Thymus (tissue), 11 donors: ENCODE measurements around the gene JMY. TPM values are rescaled to one million over a fixed set of nuclear protein-coding genes. Genes with fewer than 3 reads are reported as not detected.
"Not testable (repeated sequence)": the region's sequence is repeated elsewhere in the genome, so short reads cannot be mapped to it uniquely, and the experiment has no call there.

Source experiments
- DNase-seq, 9 donors: peaks; one replicate each; pipeline ENCODE4 v3.0.0-alpha.2; 2013; ENCODE audit warnings: low spot score in 9 of 9, low read depth in 6 of 9, missing footprints in 1 of 9
- H3K27ac ChIP-seq, 2 donors: one replicate each; pipeline ENCODE4 v1.5.1; 2013; ENCODE audit warnings: control low read depth in 1 of 2, low read depth in 1 of 2, low read length in 1 of 2, mild to moderate bottlenecking in 1 of 2, moderate library complexity in 1 of 2
- H3K27me3 ChIP-seq, 2 donors: one replicate each; pipeline ENCODE4 v1.5.1; 2013; ENCODE audit warnings: low read length in 1 of 2; ENCODE audit not compliant: control insufficient read depth in 2 of 2, insufficient read depth in 1 of 2
- H3K36me3 ChIP-seq, 2 donors: one replicate each; pipeline ENCODE4 v1.5.1; 2013; ENCODE audit warnings: low read length in 1 of 2, mild to moderate bottlenecking in 1 of 2, moderate library complexity in 1 of 2; ENCODE audit not compliant: control insufficient read depth in 2 of 2, insufficient read depth in 2 of 2
- H3K4me1 ChIP-seq, 2 donors: one replicate each; pipeline ENCODE4 v1.5.1; 2013; ENCODE audit warnings: low read length in 2 of 2; ENCODE audit not compliant: control insufficient read depth in 2 of 2, insufficient read depth in 2 of 2
- H3K4me3 ChIP-seq, 2 donors: one replicate each; pipeline ENCODE4 v1.5.1; 2013; ENCODE audit warnings: low read length in 2 of 2, control low read depth in 1 of 2, mild to moderate bottlenecking in 1 of 2
- H3K9me3 ChIP-seq, 2 donors: one replicate each; pipeline ENCODE4 v1.5.1; 2013; ENCODE audit warnings: low read length in 1 of 2, mild to moderate bottlenecking in 1 of 2; ENCODE audit not compliant: control insufficient read depth in 2 of 2, insufficient read depth in 1 of 2
- WGBS: extraction: QIAGEN DNeasy Blood & Tissue Kit; methylation state at CpG from one replicate; pipeline ENCODE4 v1.1.7; 2013; 5-methylcytosine and 5-hydroxymethylcytosine counted together
- polyA plus RNA-seq: library from polyadenylated mRNA; stranded (reverse); fragments of 200-250 nt; gene quantifications from one replicate; pipeline ENCODE4 v1.2.3, GENCODE V29; 2013
- total RNA-seq: library from RNA; stranded (reverse); fragments of 120-200 nt; gene quantifications from one replicate; pipeline ENCODE4 v1.2.4, GENCODE V29; 2013
- donor health status: healthy.

The JMY gene
- total and polyA plus RNA-seq, 2 donors, result 7.3 to 7.5 TPM

- H3K36me3 ChIP-seq, H3K27me3 ChIP-seq, DNase-seq, H3K9me3 ChIP-seq, H3K27ac ChIP-seq, H3K4me3 ChIP-seq, H3K4me1 ChIP-seq: not testable (repeated sequence)
- 98% methylated on average over 8 of the region's 8 CpGs for WGBS
Observed at GRCh38 chr5:79254067-79254466, 18.1 kb downstream of the JMY start.

- DNase-seq, result no peak
Observed at GRCh38 chr5:79255786-79256557, 20.0 kb downstream of the JMY start.

GRCh38 chr5:79256563-79256962 lies 20.6 kb downstream of the JMY start:
- peaks cover 0 to 4% of the 10 kb centered on the region in 2 donors for H3K4me1 ChIP-seq
- no peak overlapping the region for H3K27ac ChIP-seq
- no peaks in the 10 kb centered on the region for H3K27me3 ChIP-seq
- 96% methylated on average over 4 of the region's 4 CpGs for WGBS
- H3K36me3 ChIP-seq, result no peaks in the 10 kb centered on the region
- no peak for DNase-seq
- peaks cover 0 to 12% of the 10 kb centered on the region in 2 donors for H3K9me3 ChIP-seq
- H3K4me3 ChIP-seq, result no peak overlapping the region

More at GRCh38 chr5:79255786-79256557, 20.0 kb downstream of the JMY start:
- H3K27ac ChIP-seq, result no peak overlapping the region
- no peaks in the 10 kb centered on the region for H3K36me3 ChIP-seq
- H3K27me3 ChIP-seq, result no peaks in the 10 kb centered on the region
- 99% methylated on average over 5 of the region's 5 CpGs for WGBS
- H3K4me1 ChIP-seq, result peaks cover 0 to 4% of the 10 kb centered on the region in 2 donors
- no peak overlapping the region for H3K4me3 ChIP-seq
- peaks cover 0 to 12% of the 10 kb centered on the region in 2 donors for H3K9me3 ChIP-seq

- 98% methylated on average over 6 of the region's 6 CpGs for WGBS
- Histone ChIP-seq H3K36me3 (no peaks in the 10 kb centered on the region), H3K27me3 (no peaks in the 10 kb centered on the region), H3K9me3 (peaks cover 0 to 12% of the 10 kb centered on the region in 2 donors), H3K4me3 (no peak overlapping the region), H3K4me1 (peaks cover 0 to 4% of the 10 kb centered on the region in 2 donors), H3K27ac (no peak overlapping the region)
- DNase-seq, result no peak
Observed at GRCh38 chr5:79257314-79257713, 21.4 kb downstream of the JMY start.

- no peak overlapping the region for H3K27ac ChIP-seq
- H3K4me3 ChIP-seq, result no peak overlapping the region
- WGBS, result 98% methylated on average over 4 of the region's 4 CpGs
- peaks cover 0 to 12% of the 10 kb centered on the region in 2 donors for H3K9me3 ChIP-seq
- no peaks in the 10 kb centered on the region for H3K36me3 ChIP-seq
- DNase-seq, result no peak
- no peaks in the 10 kb centered on the region for H3K27me3 ChIP-seq
- H3K4me1 ChIP-seq, result peaks cover 3 to 13% of the 10 kb centered on the region in 2 donors
Observed at GRCh38 chr5:79258801-79259200, 22.9 kb downstream of the JMY start.

- H3K36me3 ChIP-seq, result no peaks in the 10 kb centered on the region
- no peak overlapping the region for H3K4me3 ChIP-seq
- over 99% methylated on average over 6 of the region's 6 CpGs for WGBS
- no peak overlapping the region for H3K27ac ChIP-seq
- H3K4me1 ChIP-seq, result peaks cover 3 to 13% of the 10 kb centered on the region in 2 donors
- DNase-seq, result no peak
- H3K27me3 ChIP-seq, result no peaks in the 10 kb centered on the region
- peaks cover 0 to 12% of the 10 kb centered on the region in 2 donors for H3K9me3 ChIP-seq
Observed at GRCh38 chr5:79259383-79259782, 23.5 kb downstream of the JMY start.

- Histone ChIP-seq H3K4me3 (no peak overlapping the region), H3K4me1 (peaks cover 3 to 13% of the 10 kb centered on the region in 2 donors), H3K36me3 (no peaks in the 10 kb centered on the region), H3K27me3 (no peaks in the 10 kb centered on the region), H3K9me3 (peaks cover 0 to 12% of the 10 kb centered on the region in 2 donors), H3K27ac (no peak overlapping the region)
- DNase-seq, result no peak
- 96% methylated on average over 6 of the region's 6 CpGs for WGBS
Observed at GRCh38 chr5:79259810-79260209, 23.9 kb downstream of the JMY start.

GRCh38 chr5:79261897-79262296 lies 26.0 kb downstream of the JMY start:
- peak in 1 of 9 donors; percentile 18 for DNase-seq
- Histone ChIP-seq H3K4me3 (no peak overlapping the region), H3K4me1 (peaks cover 3 to 8% of the 10 kb centered on the region in 2 donors), H3K36me3 (no peaks in the 10 kb centered on the region), H3K9me3 (peaks cover 0 to 12% of the 10 kb centered on the region in 2 donors), H3K27me3 (no peaks in the 10 kb centered on the region), H3K27ac (peak overlapping the region in 1 of 2 donors; percentile 7)
- WGBS, result 87% methylated on average over 4 of the region's 4 CpGs

GRCh38 chr5:79263290-79263689 lies 27.4 kb downstream of the JMY start:
- peaks cover 3 to 8% of the 10 kb centered on the region in 2 donors for H3K4me1 ChIP-seq
- 23% methylated on average over 7 of the region's 7 CpGs for WGBS

More at GRCh38 chr5:79263290-79263689, 27.4 kb downstream of the JMY start:
- Histone ChIP-seq H3K36me3 (no peaks in the 10 kb centered on the region), H3K27ac (peak overlapping the region in 1 of 2 donors; percentile 76), H3K9me3 (peaks cover 0 to 12% of the 10 kb centered on the region in 2 donors), H3K27me3 (no peaks in the 10 kb centered on the region), H3K4me3 (no peak overlapping the region)
- peak in 7 of 9 donors; percentile 18 to 73 (median 49) for DNase-seq
